ENCODE results near the gene PANX2. TPM values are rescaled to one million over a fixed set of nuclear protein-coding genes. Genes with fewer than 3 reads are reported as not detected.

The PANX2 gene
- total and polyA plus RNA-seq, 2 of the 4 experiments (the other 2 are of a cell fraction): 0.18 to 1.7 TPM

GRCh38 chr22:50225200-50225969 lies 54.9 kb downstream of the PANX2 start:
- WGBS, 2 experiments (ENCODE audit: extremely low coverage in 2 of 2, insufficient read length in 1 of 2): 93% methylated on average over 6 of the region's 24 CpGs; no CpG with 5 or more reads in 1 of the 2 experiments
- H3K27ac ChIP-seq (ENCODE audit: insufficient read depth, low read length): no peak overlapping the region
- no peak overlapping the region for H2AK9ac ChIP-seq (replicated peaks; ENCODE audit: low read depth, low read length, poor library complexity)
- no peaks in the 10 kb centered on the region; the same call in 1 of the 2 replicates for H4K20me1 ChIP-seq (ENCODE audit: insufficient read depth, low read length)
- no peak overlapping the region for H3K18ac ChIP-seq (ENCODE audit: low read depth, low read length)
- in situ Hi-C loops (cut with MboI; ENCODE audit: low sequenced_read_pairs) (no loop called here), dilution Hi-C loops (cut with HindIII; ENCODE audit: low sequenced_read_pairs, unreplicated experiment) (no loop called here), intact Hi-C loops (cut with micrococcal nuclease) (no loop called here)
- DNase-seq (no peak), ATAC-seq (ENCODE audit: low read depth) (no peak)
- H2AFZ ChIP-seq (replicated peaks; ENCODE audit: low read length, poor library complexity): no peak overlapping the region
- no peak overlapping the region for H2BK20ac ChIP-seq (ENCODE audit: low read depth, low read length)
- H3K4me1 ChIP-seq (ENCODE audit: control insufficient read depth, insufficient read depth, low read length): no peaks in the 10 kb centered on the region
- no peaks in the 10 kb centered on the region for H3K9me3 ChIP-seq (ENCODE audit: control insufficient read depth, insufficient read depth, low read length)
- no peak overlapping the region for H4K91ac ChIP-seq (ENCODE audit: insufficient read depth, low read depth, low read length)
- no peak overlapping the region for H2BK120ac ChIP-seq (ENCODE audit: low read depth, low read length)
- H2BK15ac ChIP-seq (ENCODE audit: low read depth, low read length): no peak overlapping the region
- peaks cover 3% of the 10 kb centered on the region; the same call in 1 of the 2 replicates for H3K9me1 ChIP-seq (ENCODE audit: insufficient read depth, low read length)
- ChIA-PET CTCF (interaction anchor here (0.6 kb wide), 1 partner anchor 18 kb away, joined by 4 read pairs; no protein-coding TSS in a partner anchor), POLR2A (ENCODE audit: unreplicated experiment) (no interaction called here)
- H3K14ac ChIP-seq (replicated peaks; ENCODE audit: low read depth, low read length): no peak overlapping the region
- H4K5ac ChIP-seq (ENCODE audit: low read depth, low read length): no peak overlapping the region
- H3K56ac ChIP-seq (ENCODE audit: extremely low read depth, insufficient read depth, low read length): no peak overlapping the region
- no peak overlapping the region for H4K8ac ChIP-seq (ENCODE audit: low read depth in 2 of 2, low read length in 2 of 2)
- H3K9ac ChIP-seq (ENCODE audit: low read depth, low read length): no peak overlapping the region
- H3K4me3 ChIP-seq (ENCODE audit: insufficient read depth, low read depth, low read length): no peak overlapping the region
- no peak overlapping the region for H3K23ac ChIP-seq (ENCODE audit: low read depth, low read length)
- BruUV-seq (replicated peaks): no TSS peak
- H3K4ac ChIP-seq (ENCODE audit: low read depth, low read length): no peak overlapping the region
- peaks cover 0 to 22% of the 10 kb centered on the region in 2 experiments; a peak in 1 of 4 replicates for H3K79me1 ChIP-seq (ENCODE audit: low read depth in 1 of 2, low read length in 2 of 2)
- H3K27me3 ChIP-seq (ENCODE audit: control insufficient read depth, insufficient read depth, low read length): no peaks in the 10 kb centered on the region
- no peak for TF ChIP-seq MXI1 (IDR thresholded peaks at IDR 0.05; ENCODE audit: borderline replicate concordance, low read depth, low read length)
- H3K4me2 ChIP-seq (ENCODE audit: low read depth, low read length): no peak overlapping the region
- no peak overlapping the region for H2BK5ac ChIP-seq (ENCODE audit: low read depth, low read length, poor library complexity, severe bottlenecking)
- peaks cover 66% of the 10 kb centered on the region for H3K36me3 ChIP-seq (ENCODE audit: control insufficient read depth, insufficient read depth, low read length)
- H2AK5ac ChIP-seq (ENCODE audit: low read depth, low read length): no peak overlapping the region

Measured in IMR-90 (cell line).